Hepatocyte (in vitro differentiated cells): ENCODE results near the gene CCSER2. TPM values are rescaled to one million over a fixed set of nuclear protein-coding genes. Genes with fewer than 3 reads are reported as not detected.

Experiments used
- DNase-seq: peaks from one replicate; pipeline ENCODE4 v3.0.0-alpha.2; 2016; ENCODE audit warnings: low spot score
- H2AFZ ChIP-seq: fragments of 200-600 bp; sonication (generic); 2 replicates; pipeline ENCODE4 v1.6.0; 2016; ENCODE audit warnings: antibody characterized with exemption, mild to moderate bottlenecking
- H3K27ac ChIP-seq: fragments of 200-600 bp; sonication (generic); 2 replicates; pipeline ENCODE4 v1.5.1; 2016; ENCODE audit warnings: mild to moderate bottlenecking
- H3K27me3 ChIP-seq: fragments of 200-600 bp; sonication (generic); 2 replicates; pipeline ENCODE4 v1.6.1; 2016
- H3K36me3 ChIP-seq: fragments of 200-600 bp; sonication (generic); replicated peaks from 2 replicates; pipeline ENCODE4 v1.5.1; 2016; ENCODE audit warnings: low read depth; ENCODE audit not compliant: insufficient read depth
- H3K4me1 ChIP-seq: fragments of 200-600 bp; sonication (generic); 2 replicates; pipeline ENCODE4 v1.5.1; 2016; ENCODE audit warnings: mild to moderate bottlenecking, moderate library complexity; ENCODE audit not compliant: insufficient read depth
- H3K4me2 ChIP-seq: fragments of 200-600 bp; sonication (generic); 2 replicates; pipeline ENCODE4 v1.6.0; 2016
- H3K4me3 ChIP-seq: fragments of 200-600 bp; sonication (generic); 2 replicates; pipeline ENCODE4 v1.5.1; 2016; ENCODE audit warnings: mild to moderate bottlenecking
- H3K79me2 ChIP-seq: fragments of 200-600 bp; sonication (generic); 2 replicates; pipeline ENCODE4 v1.6.0; 2017; ENCODE audit warnings: mild to moderate bottlenecking
- H3K9me2 ChIP-seq: fragments of 200-600 bp; sonication (generic); replicated peaks from 2 replicates; pipeline ENCODE4 v1.6.0; 2017; ENCODE audit warnings: mild to moderate bottlenecking; ENCODE audit not compliant: insufficient read depth
- H3K9me3 ChIP-seq: fragments of 200-600 bp; sonication (generic); 2 replicates; pipeline ENCODE4 v1.5.1; 2016; ENCODE audit warnings: low read depth, mild to moderate bottlenecking
- H4K20me1 ChIP-seq: fragments of 200-600 bp; sonication (generic); 2 replicates; pipeline ENCODE4 v1.6.0; 2016; ENCODE audit warnings: mild to moderate bottlenecking; ENCODE audit not compliant: insufficient read depth, poor library complexity, severe bottlenecking
- EZH2 ChIP-seq: fragments of 200-600 bp; sonication (generic); IDR thresholded peaks from 2 replicates; pipeline ENCODE4 v1.6.1; 2016; ENCODE audit warnings: antibody characterized with exemption, mild to moderate bottlenecking, borderline replicate concordance
- EZH2phosphoT487 ChIP-seq: fragments of 200-600 bp; sonication (generic); IDR thresholded peaks from one replicate; pipeline ENCODE4 v1.6.1; 2018; ENCODE audit warnings: antibody characterized with exemption, mild to moderate bottlenecking, low read depth, moderate library complexity; ENCODE audit not compliant: unreplicated experiment, severe bottlenecking
- WGBS: methylation state at CpG from one replicate; pipeline ENCODE4 v1.1.6; 2016; ENCODE audit warnings: low lambda C conversion rate; ENCODE audit errors: missing lambda C conversion rate; 5-methylcytosine and 5-hydroxymethylcytosine counted together
- polyA plus RNA-seq: library from polyadenylated mRNA; unstranded; fragments of >200 nt; fragmentation: Nextera tagmentation; extraction: Ambion mirVana; gene quantifications from 2 replicates; pipeline ENCODE4 v1.2.1, GENCODE V29; 2016
- total RNA-seq: library from RNA; depleted of rRNA; stranded (reverse); fragments of >200 nt; gene quantifications from 2 replicates; pipeline ENCODE4 v1.2.3, GENCODE V29; 2014
- TF ChIP-seq, protein P1 (sequence below): fragments of 200-600 bp; sonication (generic); IDR thresholded peaks from 2 replicates; pipeline ENCODE4 v1.5.1; 2016; ENCODE audit warnings: antibody characterized with exemption, mild to moderate bottlenecking; ENCODE audit not compliant: poor library complexity

Gene CCSER2
- total and polyA plus RNA-seq, 2 experiments from 2014 or later = 36.5 to 39.7 TPM

DNA sequence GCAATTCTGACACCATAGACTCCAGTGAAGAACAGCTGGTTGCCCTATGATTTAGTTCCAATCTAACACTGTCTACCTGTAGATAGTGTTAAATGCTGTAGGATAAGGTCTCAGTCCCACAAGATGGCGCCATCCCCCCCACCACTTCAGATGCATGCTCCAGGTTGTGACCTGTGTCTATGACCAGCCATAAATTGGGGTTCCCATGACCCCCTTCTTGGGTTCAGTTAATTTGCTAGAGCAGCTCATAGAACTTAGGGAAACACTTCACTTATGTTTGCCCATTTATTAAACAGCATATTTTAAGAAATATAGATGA lies 13.1 kb downstream of the CCSER2 start:
- H4K20me1 ChIP-seq = peaks cover 66% of the 10 kb centered on the region
- H3K79me2 ChIP-seq = peaks cover 98% of the 10 kb centered on the region
- H3K27me3 ChIP-seq = no peaks in the 10 kb centered on the region
- H3K4me2 ChIP-seq = no peak overlapping the region
- H3K9me2 ChIP-seq = no peaks in the 10 kb centered on the region
- no peak overlapping the region for H2AFZ ChIP-seq
- H3K9me3 ChIP-seq = no peaks in the 10 kb centered on the region
- TF ChIP-seq, protein P1, sequence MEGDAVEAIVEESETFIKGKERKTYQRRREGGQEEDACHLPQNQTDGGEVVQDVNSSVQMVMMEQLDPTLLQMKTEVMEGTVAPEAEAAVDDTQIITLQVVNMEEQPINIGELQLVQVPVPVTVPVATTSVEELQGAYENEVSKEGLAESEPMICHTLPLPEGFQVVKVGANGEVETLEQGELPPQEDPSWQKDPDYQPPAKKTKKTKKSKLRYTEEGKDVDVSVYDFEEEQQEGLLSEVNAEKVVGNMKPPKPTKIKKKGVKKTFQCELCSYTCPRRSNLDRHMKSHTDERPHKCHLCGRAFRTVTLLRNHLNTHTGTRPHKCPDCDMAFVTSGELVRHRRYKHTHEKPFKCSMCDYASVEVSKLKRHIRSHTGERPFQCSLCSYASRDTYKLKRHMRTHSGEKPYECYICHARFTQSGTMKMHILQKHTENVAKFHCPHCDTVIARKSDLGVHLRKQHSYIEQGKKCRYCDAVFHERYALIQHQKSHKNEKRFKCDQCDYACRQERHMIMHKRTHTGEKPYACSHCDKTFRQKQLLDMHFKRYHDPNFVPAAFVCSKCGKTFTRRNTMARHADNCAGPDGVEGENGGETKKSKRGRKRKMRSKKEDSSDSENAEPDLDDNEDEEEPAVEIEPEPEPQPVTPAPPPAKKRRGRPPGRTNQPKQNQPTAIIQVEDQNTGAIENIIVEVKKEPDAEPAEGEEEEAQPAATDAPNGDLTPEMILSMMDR = no peak
- no peak for TF ChIP-seq EZH2phosphoT487
- no peak for TF ChIP-seq EZH2
- no peak overlapping the region for H3K4me3 ChIP-seq
- DNase-seq = no peak
- WGBS = 88% methylated on average over 1 of the region's 1 CpG
- H3K27ac ChIP-seq = no peak overlapping the region
- H3K36me3 ChIP-seq = no peaks in the 10 kb centered on the region
- H3K4me1 ChIP-seq = no peaks in the 10 kb centered on the region

DNA sequence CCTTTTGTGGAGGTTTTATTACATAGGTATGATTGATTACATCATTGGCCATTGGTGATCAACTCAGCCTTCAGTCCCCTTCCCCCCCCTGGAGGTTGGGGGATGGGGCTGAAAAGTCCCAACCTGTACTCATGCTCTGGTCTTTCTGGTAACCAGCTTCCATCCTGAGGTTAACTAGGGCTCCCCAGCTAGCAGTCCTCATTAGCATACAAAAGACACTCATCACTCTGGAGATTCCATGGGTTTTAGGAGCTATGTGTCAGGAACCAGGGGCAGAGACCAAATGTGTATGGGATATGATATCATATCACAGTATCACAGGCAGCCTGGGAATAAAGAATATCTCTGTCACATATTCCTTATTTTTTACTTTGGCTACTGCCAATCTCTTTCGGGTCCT lies 13.6 kb downstream of the CCSER2 start:
- Histone ChIP-seq H3K4me2 (no peak overlapping the region), H3K4me3 (no peak overlapping the region), H3K79me2 (peaks cover 95% of the 10 kb centered on the region), H4K20me1 (peaks cover 63% of the 10 kb centered on the region), H3K27ac (no peak overlapping the region), H2AFZ (no peak overlapping the region), H3K4me1 (no peaks in the 10 kb centered on the region), H3K36me3 (no peaks in the 10 kb centered on the region), H3K9me3 (no peaks in the 10 kb centered on the region), H3K9me2 (no peaks in the 10 kb centered on the region), H3K27me3 (no peaks in the 10 kb centered on the region)
- no peak for DNase-seq
- no peak for TF ChIP-seq EZH2phosphoT487
- TF ChIP-seq, protein P1 = no peak
- TF ChIP-seq EZH2 = no peak
- WGBS = 68% methylated on average over 1 of the region's 1 CpG

DNA sequence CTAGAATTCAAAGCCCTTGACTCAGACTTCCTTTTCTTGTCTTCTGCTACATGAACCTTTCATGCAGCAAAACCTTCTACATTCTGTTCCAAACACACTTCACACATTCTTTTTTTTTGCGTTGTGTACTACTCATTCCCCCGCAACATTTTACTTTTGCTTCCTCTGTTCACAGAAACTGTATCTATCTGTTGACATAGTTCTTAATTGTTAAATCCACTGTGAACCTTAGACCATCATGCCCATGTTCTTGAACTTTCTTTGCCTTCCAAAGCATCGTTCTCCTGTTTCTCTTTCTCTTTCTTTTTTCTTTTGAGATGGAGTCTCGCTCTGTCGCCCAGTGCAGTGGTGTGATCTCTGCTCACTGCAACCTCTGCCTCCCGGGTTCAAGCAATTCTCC lies 14.2 kb downstream of the CCSER2 start:
- Histone ChIP-seq H3K4me2 (no peak overlapping the region), H4K20me1 (peaks cover 57% of the 10 kb centered on the region), H2AFZ (no peak overlapping the region), H3K9me2 (no peaks in the 10 kb centered on the region), H3K27ac (no peak overlapping the region), H3K27me3 (no peaks in the 10 kb centered on the region), H3K9me3 (no peaks in the 10 kb centered on the region), H3K4me1 (no peaks in the 10 kb centered on the region), H3K79me2 (peaks cover 93% of the 10 kb centered on the region), H3K36me3 (no peaks in the 10 kb centered on the region), H3K4me3 (no peak overlapping the region)
- WGBS = 91% methylated on average over 6 of the region's 6 CpGs
- TF ChIP-seq, protein P1 = no peak
- TF ChIP-seq EZH2phosphoT487 = no peak
- no peak for TF ChIP-seq EZH2
- no peak for DNase-seq

DNA sequence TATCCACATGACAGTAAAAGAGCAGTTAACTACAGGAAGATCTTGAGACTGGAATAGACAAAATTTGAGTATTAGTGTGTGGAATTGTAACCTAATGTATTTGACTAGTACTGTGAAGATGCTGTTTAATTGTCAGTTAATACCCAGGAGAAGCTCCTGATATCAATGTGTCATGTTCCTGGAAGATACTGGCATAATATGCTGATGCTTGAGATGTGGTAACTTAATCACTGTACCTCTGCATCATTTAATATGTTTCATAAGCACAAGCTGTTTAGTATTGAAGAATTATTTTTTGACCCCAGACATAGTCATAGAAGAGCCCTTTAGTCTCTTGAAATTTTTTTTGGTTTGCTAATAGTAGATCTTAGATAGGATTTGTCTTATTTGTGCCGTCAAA lies 15.4 kb downstream of the CCSER2 start:
- no peaks in the 10 kb centered on the region for H3K36me3 ChIP-seq
- DNase-seq = no peak
- no peak overlapping the region for H3K27ac ChIP-seq
- no peak overlapping the region for H2AFZ ChIP-seq
- peaks cover 49% of the 10 kb centered on the region for H4K20me1 ChIP-seq
- no peaks in the 10 kb centered on the region for H3K4me1 ChIP-seq
- TF ChIP-seq, protein P1 = no peak
- TF ChIP-seq EZH2phosphoT487 (no peak), EZH2 (no peak)
- H3K27me3 ChIP-seq = no peaks in the 10 kb centered on the region
- peaks cover 85% of the 10 kb centered on the region for H3K79me2 ChIP-seq
- no peaks in the 10 kb centered on the region for H3K9me3 ChIP-seq
- H3K4me2 ChIP-seq = no peak overlapping the region
- WGBS = 100% methylated on average over 1 of the region's 1 CpG
- no peak overlapping the region for H3K4me3 ChIP-seq
- H3K9me2 ChIP-seq = no peaks in the 10 kb centered on the region
